NCI-H526 treated with DMSO at 0.1 percent for 48 hours (cell line): ENCODE measurements around the gene ANKFN1.
A peak's percentile ranks its signal among the peaks of the same experiment; 100 is the strongest.
"Not testable (repeated sequence)": the region's sequence is repeated elsewhere in the genome, so short reads cannot be mapped to it uniquely, and the experiment has no call there.

Experiments
- DNase-seq: peaks from one replicate; lab custom pipeline; 2025; lab: John Stamatoyannopoulos, UW

The ANKFN1 gene

GRCh38 chr17:56184650-56185049 is 31.4 kb downstream of the ANKFN1 start:
- DNase-seq: no peak

GRCh38 chr17:56185491-56186221 is 32.4 kb downstream of the ANKFN1 start:
- DNase-seq: no peak

DNA sequence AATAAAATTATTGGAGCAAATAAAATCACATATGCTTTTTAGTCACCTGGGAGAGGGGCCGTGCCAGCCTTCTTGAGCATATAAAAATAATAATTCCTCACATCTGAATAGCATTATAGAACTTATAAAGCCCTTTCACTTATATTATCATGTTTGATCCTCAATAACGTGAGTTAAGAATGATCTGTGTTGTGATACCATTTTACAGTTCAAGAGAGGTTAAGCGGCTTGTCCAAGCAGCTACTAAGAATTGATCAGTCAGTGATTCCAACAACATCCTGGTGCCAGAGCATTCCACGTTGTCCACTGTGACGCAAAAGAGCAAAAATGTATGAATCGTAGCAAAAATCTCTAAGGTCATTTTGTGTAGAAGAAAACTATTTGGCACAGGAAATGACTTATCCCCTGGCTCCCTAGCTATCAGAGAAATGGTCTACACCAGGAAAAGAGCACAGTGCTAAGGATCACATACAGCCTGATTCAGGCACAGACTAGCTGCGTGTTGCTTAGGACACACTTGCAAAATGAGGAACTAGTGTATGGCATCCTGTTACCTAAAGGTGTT is 33.0 kb downstream of the ANKFN1 start:
- no peak for DNase-seq

- no peak for DNase-seq
These were observed 50.2 kb downstream of the ANKFN1 start for GRCh38 chr17:56203430-56203829.

- DNase-seq: no peak
These were observed 53.1 kb downstream of the ANKFN1 start for GRCh38 chr17:56206351-56206750.

- DNase-seq: no peak
These were observed 59.8 kb downstream of the ANKFN1 start for GRCh38 chr17:56213031-56213430.

DNA sequence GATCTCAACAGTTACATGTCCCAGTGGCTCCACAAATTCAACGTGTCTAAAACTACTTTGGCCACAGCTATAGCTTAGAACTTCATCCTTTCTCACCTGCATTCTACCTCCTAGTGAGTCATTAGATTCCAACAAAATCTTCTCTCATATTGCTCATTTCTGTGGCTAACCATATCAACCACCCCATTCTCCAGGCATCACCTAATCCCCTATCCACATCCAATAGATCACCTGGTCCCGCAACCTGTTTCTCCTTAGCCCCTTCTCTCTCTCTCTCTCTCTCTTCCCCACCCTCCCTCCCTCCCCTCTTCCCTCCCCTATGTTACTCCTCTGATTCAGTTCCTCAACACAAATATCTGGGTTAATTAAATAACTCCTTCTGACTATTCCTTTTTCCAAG is 64.6 kb downstream of the ANKFN1 start:
- no peak for DNase-seq

- DNase-seq: no peak
These were observed 69.0 kb downstream of the ANKFN1 start for GRCh38 chr17:56222255-56222654.

DNA sequence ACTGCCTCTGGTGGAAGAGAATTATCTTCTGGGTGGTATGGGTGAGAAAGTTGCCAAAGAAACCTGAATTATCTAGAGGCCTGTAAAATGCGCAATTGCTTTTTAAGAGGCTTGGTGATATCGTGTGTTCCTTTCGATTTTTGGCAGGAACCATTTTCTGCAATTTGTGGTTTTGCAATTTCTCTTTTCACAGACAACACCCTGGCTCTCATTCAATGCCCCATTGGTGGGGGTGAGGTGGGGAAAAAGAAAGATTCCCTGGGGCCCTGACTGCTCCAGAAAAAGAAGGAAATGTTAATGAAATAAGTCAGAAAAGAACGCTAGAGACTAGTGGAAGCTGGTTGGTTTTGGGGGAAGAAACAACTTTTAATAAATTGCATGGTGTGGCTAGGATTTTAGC is 77.4 kb downstream of the ANKFN1 start:
- no peak for DNase-seq

DNA sequence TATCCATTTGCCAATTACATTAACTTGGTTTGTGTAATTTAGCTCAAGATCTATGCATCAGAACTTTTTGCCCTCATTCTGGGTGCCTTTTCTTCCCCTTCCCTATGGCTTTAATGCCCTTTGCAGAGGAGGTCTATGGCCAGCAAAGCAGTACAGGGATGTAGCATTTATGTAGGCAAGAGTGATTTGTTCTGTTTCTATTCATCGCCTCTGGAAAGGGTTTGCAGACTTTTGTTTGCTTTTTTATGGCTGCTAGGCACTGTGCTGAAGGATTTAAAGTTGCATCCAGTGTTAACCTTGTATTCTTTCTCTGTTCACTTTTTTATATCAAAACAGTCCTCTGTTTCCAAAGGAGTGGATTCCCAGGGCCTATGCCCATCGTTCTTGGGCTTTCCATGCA is 78.0 kb downstream of the ANKFN1 start:
- no peak for DNase-seq

GRCh38 chr17:56231693-56232092 is 78.4 kb downstream of the ANKFN1 start:
- DNase-seq: no peak

DNA sequence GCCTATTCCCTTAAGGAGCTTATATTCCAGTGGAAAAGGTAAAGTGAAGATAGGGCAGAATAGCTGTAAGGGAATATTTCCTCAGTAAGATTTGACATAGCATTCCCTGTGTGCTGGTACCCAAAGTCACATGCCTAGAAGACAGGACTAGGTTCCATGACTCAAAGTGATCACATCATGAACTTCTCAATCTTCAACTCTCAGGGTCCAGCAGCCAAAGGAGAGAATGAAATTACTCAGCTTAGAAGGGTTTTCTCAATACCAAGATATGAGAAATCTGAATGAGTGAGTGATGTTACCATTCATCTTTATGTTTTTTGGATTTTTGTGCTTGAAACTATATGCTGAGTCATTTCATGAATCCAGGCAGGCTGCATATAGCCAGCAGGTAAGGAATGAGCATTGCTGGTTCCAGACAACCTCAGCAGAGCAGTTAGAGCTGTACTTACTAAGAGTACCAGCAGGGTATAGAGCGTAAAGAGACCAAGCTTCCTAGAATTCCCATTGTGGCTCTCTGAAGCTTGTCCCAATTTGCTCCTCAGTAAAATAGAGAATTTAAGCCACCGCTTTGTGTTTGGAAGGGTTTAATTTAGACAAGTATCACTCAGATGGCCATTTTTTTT is 91.1 kb downstream of the ANKFN1 start:
- DNase-seq: no peak

DNA sequence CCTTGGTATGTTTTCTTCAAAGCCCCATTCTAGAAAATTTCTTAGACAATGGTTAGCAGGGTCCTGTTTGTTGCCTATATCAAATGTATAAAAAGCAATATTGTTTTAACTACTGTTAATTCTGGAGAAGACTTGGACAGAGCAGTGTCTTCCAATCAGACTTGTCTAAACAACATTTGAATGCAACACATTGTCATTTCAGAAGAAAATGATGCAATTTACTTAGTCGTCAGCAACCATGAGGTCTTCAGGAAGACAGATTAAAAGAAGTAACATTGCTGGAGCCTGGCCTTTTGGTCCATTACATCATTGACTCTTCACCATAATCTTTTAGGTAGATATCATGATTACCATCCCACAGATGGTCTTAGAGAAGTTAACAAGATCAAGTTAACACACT is 94.5 kb downstream of the ANKFN1 start:
- no peak for DNase-seq

- no peak for DNase-seq
These were observed 103.8 kb downstream of the ANKFN1 start for GRCh38 chr17:56257075-56257474.

DNA sequence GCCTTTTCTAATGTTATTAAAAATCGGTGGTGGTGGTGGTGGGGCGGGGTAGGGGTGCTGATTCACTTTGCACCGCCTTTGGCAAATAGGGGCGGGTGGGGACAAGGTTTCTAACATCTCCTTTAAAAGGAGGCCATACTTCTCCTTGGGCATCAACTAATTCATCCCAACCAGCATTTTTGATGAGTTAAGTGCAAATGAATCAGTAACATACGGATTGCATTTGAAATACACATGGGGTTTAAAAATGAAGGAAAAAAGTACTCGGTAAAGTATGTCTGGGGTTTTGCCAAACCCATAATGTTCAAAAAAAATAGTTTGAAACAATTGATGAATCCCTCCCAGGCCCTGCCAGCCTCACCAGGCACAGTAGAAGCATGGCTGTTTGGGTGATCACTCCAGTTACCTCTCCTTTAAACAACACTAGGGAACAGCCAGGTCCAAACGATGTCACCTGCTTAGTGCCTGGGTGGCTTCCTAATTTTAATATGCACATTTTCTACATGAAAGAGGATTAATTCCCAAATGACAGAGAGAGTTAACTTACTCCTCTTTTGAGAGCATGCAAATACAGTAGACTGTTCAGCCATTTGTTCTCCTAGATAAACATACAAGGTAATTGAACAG is 107.2 kb downstream of the ANKFN1 start:
- no peak for DNase-seq

DNA sequence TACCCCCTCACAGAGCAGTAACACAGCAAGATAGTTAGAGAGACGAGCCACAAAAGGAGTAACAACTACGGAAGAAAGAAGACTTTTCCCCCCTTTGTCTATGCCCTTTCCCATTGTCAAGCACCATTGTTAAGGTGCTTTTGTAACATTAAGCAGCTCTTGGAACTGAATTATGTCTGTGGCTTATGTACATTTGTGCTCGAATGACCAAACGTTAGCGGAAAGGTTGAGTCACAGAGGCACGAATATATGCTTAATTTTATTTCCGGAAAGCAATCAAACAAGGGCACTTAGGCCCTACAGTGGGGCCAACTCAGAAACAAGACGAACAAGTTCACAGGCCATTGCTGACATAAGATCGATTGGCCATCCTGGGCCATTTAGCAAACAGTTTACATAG is 109.5 kb downstream of the ANKFN1 start:
- DNase-seq: no peak

DNA sequence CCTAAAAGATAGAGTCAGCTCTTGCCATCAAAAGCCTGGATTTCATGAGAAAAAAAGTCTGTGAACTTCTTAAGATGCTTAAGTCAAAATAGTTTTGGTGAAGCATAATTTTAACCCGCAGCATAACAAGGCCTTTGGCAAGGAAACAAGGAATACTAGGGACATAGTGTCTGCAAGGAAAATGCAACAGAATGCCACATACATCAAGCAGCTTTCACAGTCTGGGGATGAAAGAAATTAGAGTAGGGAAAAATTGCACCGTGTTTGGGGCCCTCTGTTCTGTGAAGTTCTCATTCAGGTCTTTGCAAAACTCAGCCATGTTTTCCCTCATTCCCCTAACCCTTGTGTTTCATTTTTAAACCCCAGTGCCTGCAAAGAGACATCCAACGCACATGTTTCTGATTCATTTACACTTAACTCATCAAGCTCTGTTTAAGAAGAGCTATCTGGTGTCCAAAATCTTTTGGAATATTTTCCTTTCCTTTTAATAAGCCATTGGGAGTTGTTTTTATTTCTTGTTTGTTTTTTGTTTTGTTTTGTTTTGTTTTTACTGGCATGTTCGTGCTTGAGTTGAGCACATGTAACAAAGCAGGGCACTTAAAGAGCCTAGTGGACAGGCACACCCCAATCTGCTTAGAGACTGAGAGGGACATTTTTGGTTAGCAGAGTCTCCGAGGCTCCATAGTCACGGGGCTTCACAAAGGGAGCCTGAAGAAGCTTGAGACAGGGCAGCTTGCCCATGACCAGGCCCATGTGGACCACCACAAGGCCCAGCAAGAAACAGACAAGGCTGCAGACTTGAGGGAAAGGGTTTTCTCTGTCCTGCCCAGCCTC is 116.5 kb downstream of the ANKFN1 start:
- DNase-seq: no peak

GRCh38 chr17:56274491-56274890 is 121.2 kb downstream of the ANKFN1 start:
- peak; percentile 22 for DNase-seq

- DNase-seq: no peak
These were observed 131.2 kb downstream of the ANKFN1 start for GRCh38 chr17:56284482-56284881.

DNA sequence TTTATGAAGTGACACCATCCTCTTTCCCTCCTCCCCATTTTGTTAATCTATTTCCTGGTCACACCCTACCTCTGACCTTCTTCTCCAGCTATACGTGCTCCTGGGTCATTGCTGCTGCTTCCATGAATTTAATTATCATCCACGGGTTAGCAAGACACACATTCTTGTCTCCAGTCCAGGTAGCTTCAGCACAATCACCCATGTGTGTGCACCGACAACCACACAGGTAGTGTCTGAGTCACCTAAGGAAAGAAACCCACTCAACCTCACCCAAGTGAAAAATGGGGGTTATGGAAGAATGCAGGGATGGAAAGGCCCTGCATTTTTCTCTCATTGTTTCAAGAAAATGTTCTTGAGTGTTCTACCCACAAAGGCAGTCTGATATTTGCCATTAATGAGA is 135.5 kb downstream of the ANKFN1 start:
- not testable (repeated sequence) for DNase-seq

- no peak for DNase-seq
These were observed 136.0 kb downstream of the ANKFN1 start for GRCh38 chr17:56289321-56289720.

DNA sequence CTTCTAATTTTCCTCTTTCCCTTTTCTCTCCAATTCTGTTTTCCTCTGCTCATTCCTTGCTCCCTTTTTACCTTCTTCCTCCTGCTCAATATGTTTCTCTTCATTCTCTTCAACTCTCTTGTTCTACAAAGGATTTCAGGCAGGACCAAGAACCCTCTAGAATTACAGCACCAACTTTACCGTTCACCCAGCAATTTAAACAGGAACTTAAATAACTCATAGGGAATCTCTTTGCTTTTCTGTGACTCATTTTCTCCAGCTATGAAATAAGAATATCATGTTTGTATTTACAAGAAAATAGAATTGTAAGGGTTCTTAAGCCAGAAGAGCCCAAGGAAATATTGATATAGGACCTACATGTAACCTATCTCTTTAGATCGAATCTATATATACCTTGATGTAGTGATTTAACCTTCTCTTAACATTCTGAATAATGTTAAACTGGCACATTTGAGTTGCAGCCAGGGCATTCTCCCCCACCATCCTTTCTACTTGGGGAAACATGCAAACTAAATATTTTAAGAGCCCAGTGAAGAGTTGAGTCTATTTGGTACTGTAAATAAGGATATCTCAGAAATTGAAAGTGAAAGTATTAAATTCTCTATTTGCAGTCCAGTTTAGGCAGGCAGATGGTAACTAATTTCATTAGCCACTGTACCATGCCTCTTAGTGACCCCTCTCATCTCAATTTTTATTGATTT is 137.0 kb downstream of the ANKFN1 start:
- no peak for DNase-seq
